Loucy (cell line): Measurements from ENCODE around the gene TADA1.

Experiments used
- H2AFZ ChIP-seq: fragments of 200-600 bp; sonication (generic); 2 replicates; pipeline ENCODE4 v1.6.0; 2016; ENCODE audit warnings: antibody characterized with exemption, mild to moderate bottlenecking, low read length, moderate library complexity
- H3F3A ChIP-seq: fragments of 200-600 bp; 2 replicates; pipeline ENCODE4 v1.6.0; 2016; ENCODE audit warnings: antibody characterized with exemption, low read depth, mild to moderate bottlenecking
- H3K27me3 ChIP-seq: fragments of 200-600 bp; sonication (generic); 2 replicates; pipeline ENCODE4 v1.6.1; 2014; ENCODE audit warnings: low read length, mild to moderate bottlenecking; ENCODE audit not compliant: insufficient read depth, poor library complexity, severe bottlenecking
- H3K36me3 ChIP-seq: fragments of 200-600 bp; sonication (generic); 2 replicates; pipeline ENCODE4 v1.6.1; 2016; ENCODE audit warnings: low read length; ENCODE audit not compliant: insufficient read depth
- H3K4me1 ChIP-seq: fragments of 200-600 bp; sonication (generic); 2 replicates; pipeline ENCODE4 v1.5.1; 2014; ENCODE audit warnings: low read length, mild to moderate bottlenecking; ENCODE audit not compliant: insufficient read depth, poor library complexity, severe bottlenecking
- H3K4me2 ChIP-seq: fragments of 200-600 bp; sonication (generic); 2 replicates; pipeline ENCODE4 v1.6.0; 2014; ENCODE audit warnings: antibody characterized with exemption, low read length, low read depth, mild to moderate bottlenecking; ENCODE audit not compliant: poor library complexity, severe bottlenecking
- H3K4me3 ChIP-seq: fragments of 200-600 bp; sonication (generic); 2 replicates; pipeline ENCODE4 v1.5.1; 2014; ENCODE audit warnings: low read length, mild to moderate bottlenecking, mixed read lengths; ENCODE audit not compliant: poor library complexity, severe bottlenecking
- H3K79me2 ChIP-seq: fragments of 200-600 bp; sonication (generic); 2 replicates; pipeline ENCODE4 v1.6.1; 2014; ENCODE audit warnings: low read length; ENCODE audit not compliant: insufficient read depth
- H3K9ac ChIP-seq: fragments of 200-600 bp; sonication (generic); 2 replicates; pipeline ENCODE4 v1.6.0; 2014; ENCODE audit warnings: mild to moderate bottlenecking, low read depth, low read length, moderate library complexity; ENCODE audit not compliant: poor library complexity, severe bottlenecking
- H3K9me2 ChIP-seq: fragments of 200-600 bp; sonication (generic); replicated peaks from 2 replicates; pipeline ENCODE4 v1.6.1; 2016; ENCODE audit warnings: low read depth, low read length, mixed read lengths
- H3K9me3 ChIP-seq: fragments of 200-600 bp; sonication (generic); 2 replicates; pipeline ENCODE4 v1.6.1; 2014; ENCODE audit warnings: mild to moderate bottlenecking, antibody characterized with exemption, low read length, low read depth; ENCODE audit not compliant: insufficient read depth
- H4K20me1 ChIP-seq: fragments of 200-600 bp; sonication (generic); 2 replicates; pipeline ENCODE4 v1.6.0; 2014; ENCODE audit warnings: antibody characterized with exemption, low read length, mild to moderate bottlenecking; ENCODE audit not compliant: insufficient read depth, poor library complexity, severe bottlenecking
- EZH2phosphoT487 ChIP-seq: fragments of 200-600 bp; IDR thresholded peaks from 2 replicates; pipeline ENCODE4 v1.6.1; 2018; ENCODE audit warnings: antibody characterized with exemption, mild to moderate bottlenecking, moderate library complexity, borderline replicate concordance
- TF ChIP-seq, protein P1 (sequence below): fragments of 200-600 bp; sonication (generic); conservative IDR thresholded peaks from 2 replicates; pipeline ENCODE4 v1.5.1; 2014; ENCODE audit warnings: mild to moderate bottlenecking, antibody characterized with exemption, low read length

TADA1 gene

DNA sequence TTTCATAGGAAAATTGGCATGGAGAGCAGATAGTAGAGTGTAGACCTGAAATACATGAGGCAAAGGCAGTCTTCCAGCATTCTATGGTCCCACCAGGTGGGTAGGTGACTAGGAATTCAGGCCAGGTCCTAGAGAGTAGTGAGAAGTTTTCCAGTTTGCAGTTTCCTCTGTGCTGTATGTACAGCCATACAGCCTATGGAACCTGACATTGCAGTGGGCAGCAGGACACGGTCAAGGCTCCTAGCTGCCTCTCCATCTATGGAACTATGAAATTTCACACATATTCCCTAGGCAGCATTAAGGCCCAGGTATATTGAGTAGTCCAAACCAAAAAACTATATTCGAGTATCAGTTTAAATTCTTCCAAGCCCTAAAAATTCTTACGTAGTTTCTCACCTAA, 20.5 kb downstream of the TADA1 start:
- no peaks in the 10 kb centered on the region for H3K9me2 ChIP-seq
- H3K9me3 ChIP-seq, result no peaks in the 10 kb centered on the region
- peaks cover 3% of the 10 kb centered on the region for H3K4me1 ChIP-seq
- no peaks in the 10 kb centered on the region; the same call in 1 of the 2 replicates for H3F3A ChIP-seq
- H2AFZ ChIP-seq, result no peak overlapping the region
- H4K20me1 ChIP-seq, result peaks cover 12% of the 10 kb centered on the region
- no peak overlapping the region for H3K9ac ChIP-seq
- peaks cover 9% of the 10 kb centered on the region; the same call in 1 of the 2 replicates for H3K79me2 ChIP-seq
- H3K4me3 ChIP-seq, result no peak overlapping the region
- TF ChIP-seq EZH2phosphoT487, result no peak
- TF ChIP-seq, protein P1, sequence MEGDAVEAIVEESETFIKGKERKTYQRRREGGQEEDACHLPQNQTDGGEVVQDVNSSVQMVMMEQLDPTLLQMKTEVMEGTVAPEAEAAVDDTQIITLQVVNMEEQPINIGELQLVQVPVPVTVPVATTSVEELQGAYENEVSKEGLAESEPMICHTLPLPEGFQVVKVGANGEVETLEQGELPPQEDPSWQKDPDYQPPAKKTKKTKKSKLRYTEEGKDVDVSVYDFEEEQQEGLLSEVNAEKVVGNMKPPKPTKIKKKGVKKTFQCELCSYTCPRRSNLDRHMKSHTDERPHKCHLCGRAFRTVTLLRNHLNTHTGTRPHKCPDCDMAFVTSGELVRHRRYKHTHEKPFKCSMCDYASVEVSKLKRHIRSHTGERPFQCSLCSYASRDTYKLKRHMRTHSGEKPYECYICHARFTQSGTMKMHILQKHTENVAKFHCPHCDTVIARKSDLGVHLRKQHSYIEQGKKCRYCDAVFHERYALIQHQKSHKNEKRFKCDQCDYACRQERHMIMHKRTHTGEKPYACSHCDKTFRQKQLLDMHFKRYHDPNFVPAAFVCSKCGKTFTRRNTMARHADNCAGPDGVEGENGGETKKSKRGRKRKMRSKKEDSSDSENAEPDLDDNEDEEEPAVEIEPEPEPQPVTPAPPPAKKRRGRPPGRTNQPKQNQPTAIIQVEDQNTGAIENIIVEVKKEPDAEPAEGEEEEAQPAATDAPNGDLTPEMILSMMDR, result no peak
- H3K27me3 ChIP-seq, result no peaks in the 10 kb centered on the region
- H3K36me3 ChIP-seq, result peaks cover 100% of the 10 kb centered on the region
- no peak overlapping the region for H3K4me2 ChIP-seq

DNA sequence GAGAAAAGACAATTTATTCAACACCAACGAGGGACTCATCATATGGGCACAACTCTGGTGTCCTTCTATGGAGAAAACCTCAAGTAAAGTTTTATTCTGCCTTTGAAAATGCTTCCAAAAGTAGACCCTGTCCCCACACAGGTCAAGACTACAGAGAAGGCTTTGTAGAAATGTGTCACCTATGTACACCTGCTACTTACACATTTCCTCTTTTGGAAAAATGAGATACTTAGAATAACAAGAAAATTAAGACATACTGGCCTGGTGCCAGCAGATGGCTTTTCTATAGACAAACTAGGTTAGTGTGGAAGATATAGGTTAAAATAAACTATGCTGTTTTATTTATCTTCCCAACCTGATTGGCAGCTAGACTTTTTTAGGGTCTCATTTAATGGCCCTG, 23.1 kb downstream of the TADA1 start:
- Histone ChIP-seq H3K9ac (no peak overlapping the region), H4K20me1 (peaks cover 25% of the 10 kb centered on the region), H3K79me2 (peaks cover 27% of the 10 kb centered on the region; the same call in 1 of the 2 replicates), H3K4me2 (peak overlapping the region; percentile 24), H3K9me3 (no peaks in the 10 kb centered on the region), H3K36me3 (peaks cover 100% of the 10 kb centered on the region), H3F3A (no peaks in the 10 kb centered on the region; the same call in 1 of the 2 replicates), H3K4me3 (no peak overlapping the region), H3K9me2 (no peaks in the 10 kb centered on the region), H3K4me1 (peaks cover 3% of the 10 kb centered on the region), H3K27me3 (no peaks in the 10 kb centered on the region), H2AFZ (no peak overlapping the region)
- TF ChIP-seq, protein P1, result no peak

DNA sequence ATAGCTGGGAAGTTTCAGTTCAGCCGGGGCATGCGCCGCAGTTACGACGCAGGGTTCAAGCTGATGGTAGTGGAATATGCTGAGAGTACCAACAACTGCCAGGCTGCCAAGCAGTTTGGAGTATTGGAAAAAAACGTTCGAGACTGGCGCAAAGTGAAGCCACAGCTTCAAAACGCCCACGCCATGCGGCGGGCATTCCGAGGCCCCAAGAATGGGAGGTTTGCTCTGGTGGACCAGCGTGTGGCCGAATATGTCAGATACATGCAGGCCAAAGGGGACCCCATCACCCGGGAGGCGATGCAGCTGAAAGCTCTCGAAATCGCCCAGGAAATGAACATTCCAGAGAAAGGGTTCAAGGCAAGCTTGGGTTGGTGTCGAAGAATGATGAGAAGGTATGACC, 26.9 kb downstream of the TADA1 start:
- TF ChIP-seq, protein P1, result no peak
- TF ChIP-seq EZH2phosphoT487, result no peak
- H3K27me3 ChIP-seq, result no peaks in the 10 kb centered on the region
- H3K36me3 ChIP-seq, result peaks cover 93% of the 10 kb centered on the region

More for the DNA sequence above, 26.9 kb downstream of the TADA1 start:
- H4K20me1 ChIP-seq, result peaks cover 51% of the 10 kb centered on the region
- H3K79me2 ChIP-seq, result peaks cover 63% of the 10 kb centered on the region
- no peak overlapping the region for H3K4me2 ChIP-seq
- H2AFZ ChIP-seq, result no peak overlapping the region
- H3K9ac ChIP-seq, result no peak overlapping the region
- H3K4me1 ChIP-seq, result peaks cover 17% of the 10 kb centered on the region
- no peaks in the 10 kb centered on the region for H3K9me2 ChIP-seq
- no peaks in the 10 kb centered on the region for H3K9me3 ChIP-seq
- H3F3A ChIP-seq, result no peaks in the 10 kb centered on the region
- no peak overlapping the region for H3K4me3 ChIP-seq
